Activated CD8-positive, alpha-beta memory T cell treated with anti-CD3 and anti-CD28 coated beads, Interleukin-2, amount 50 U/mL, for 48 hours (primary cell): ENCODE results near the gene MAPKAP1.

Experiments
- DNase-seq: peaks from one replicate; pipeline ENCODE4 v3.0.0-alpha.2; 2020

Gene MAPKAP1

DNA sequence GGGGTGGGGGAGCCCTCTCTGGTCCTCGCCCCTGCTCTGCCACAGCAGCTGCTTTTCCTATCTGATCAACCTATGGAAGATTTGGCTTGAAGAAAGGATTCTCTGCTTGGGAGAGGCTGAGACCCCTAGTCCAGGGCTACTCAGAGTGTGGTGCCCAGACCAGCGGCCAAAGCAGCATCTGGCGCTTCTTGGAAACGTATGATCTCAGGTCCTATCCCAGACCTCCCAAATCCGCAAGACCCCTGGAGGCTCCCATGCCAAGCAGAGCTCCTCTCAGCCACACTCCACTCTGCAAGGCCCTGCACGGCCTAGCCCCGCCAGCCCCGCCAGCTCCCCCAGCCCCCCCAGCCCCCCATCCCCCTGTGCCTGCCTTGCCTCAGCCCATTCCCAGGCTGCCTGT, 263.6 kb downstream of the MAPKAP1 start:
- no peak for DNase-seq

DNA sequence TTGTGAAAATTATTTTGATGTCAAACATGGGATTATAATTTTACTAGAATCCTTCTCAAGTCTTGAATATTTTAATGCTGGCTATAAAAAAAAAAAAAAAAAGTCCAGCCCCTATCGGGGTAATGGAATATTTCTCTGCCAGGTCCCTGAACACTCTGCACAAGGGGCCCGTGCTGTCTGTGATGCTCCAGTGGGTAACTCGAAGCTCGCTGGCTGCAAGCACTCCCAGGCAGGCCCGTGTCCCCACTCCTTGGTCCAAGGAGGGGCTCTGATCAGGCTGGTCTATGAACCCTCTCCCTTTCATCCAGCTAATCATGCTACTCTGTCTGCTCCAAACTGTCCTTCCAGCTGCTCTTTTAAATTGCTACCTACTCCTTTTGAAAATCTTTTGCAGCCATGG, 264.6 kb downstream of the MAPKAP1 start:
- DNase-seq = no peak

DNA sequence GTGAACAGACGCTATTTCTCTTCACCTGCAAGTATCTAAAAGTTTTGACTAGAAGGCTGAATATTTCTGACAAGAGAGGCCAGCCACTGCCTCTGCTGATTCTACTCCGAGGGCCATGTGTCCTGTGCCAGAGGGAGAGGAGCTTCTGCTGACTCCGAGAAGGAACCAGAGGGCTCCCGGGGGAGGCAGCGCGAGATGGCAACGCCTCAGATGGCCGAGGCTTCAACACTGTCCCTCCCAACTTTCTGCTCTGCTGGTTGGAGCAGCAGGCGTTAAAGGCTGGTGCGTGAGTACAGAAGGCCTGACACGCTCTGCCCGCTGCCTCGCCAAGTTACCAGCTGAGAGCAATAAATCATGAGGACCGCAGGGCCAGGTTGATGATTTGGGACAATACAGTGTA, 266.6 kb downstream of the MAPKAP1 start:
- DNase-seq = no peak

DNA sequence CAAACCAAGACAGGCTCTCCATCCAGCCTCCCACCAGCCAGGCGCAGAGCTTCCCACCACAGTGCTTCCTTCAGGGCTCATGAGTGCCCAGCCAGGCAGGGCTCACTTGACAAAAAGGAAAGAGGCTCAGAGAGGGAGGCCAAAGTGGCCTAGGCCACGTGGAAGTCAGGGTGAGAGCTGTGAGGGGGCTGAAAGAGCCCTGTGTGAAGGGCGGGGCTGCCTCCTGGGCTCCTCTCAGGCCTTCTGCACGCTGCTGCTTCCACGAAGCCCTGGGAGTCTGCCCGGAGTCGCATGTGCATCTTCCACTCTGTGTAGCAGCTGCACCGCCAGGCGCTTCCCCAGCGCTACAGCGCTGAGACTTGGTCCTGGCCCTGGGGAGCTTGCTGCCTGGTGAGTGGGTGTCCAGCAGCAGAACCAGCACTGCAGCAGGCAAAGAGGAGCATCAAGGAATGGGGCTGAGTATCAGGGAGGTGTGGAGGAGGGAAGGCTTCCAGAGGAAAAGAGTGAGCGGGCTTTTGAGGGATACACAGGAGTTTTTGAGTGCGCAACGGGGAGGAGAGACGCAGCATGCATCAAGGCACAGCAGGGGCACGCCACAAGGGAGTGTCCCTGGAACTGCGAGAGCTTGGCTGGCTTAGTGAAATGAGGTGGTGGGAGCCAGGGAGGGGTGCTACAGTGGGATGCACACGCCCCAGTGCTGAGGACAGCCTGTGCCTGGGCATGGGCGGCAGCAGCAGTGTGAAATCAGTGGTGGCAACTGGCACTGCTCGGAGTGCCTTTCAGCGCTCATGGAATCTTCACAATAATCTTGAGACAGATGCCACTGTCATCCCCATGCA, 267.4 kb downstream of the MAPKAP1 start:
- DNase-seq = no peak

DNA sequence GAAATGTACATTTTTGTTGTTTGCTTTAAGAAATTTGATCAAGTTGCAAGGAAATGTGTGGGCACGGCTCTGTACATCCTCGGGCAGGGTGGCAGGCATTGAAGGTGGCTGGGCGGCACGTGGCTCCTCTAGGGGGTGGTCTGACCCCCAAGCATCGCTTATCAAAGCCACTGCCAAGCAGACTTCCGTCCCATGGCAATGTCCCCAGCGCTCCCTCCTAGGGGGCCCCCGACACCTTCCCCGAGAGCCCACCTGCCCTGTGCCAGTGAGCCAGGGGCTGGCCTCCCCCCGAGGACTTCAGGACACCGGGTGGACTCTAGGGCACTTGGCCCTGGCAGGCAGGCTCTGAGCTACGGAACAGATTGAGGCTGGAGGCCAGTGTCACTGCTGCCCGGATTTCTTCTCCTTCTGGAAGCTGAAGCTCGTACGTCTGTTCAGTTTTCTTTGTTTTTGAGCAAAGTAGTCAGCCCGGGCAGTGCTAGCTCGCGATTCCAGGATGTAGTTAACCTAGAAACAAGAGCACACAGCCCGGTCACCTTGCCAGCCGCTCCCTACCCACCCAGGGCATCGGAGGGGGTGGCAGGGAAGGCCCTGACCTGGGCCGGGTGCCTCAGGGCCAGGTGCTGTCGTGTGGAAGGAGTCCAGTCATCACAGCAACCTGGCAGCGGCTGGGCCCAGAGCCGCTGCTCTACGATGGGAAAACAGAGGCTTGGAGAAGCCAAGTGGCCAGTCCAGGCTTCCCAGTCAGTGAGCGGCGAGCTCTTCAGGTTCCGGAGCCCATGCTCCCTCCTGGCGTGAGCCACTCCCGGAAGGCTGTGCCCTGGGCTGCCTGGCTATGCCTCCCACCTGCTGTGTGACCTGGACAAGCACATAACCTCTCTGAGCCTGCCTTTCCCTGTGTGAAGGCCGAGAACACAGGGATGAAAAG, 268.2 kb downstream of the MAPKAP1 start:
- no peak for DNase-seq

DNA sequence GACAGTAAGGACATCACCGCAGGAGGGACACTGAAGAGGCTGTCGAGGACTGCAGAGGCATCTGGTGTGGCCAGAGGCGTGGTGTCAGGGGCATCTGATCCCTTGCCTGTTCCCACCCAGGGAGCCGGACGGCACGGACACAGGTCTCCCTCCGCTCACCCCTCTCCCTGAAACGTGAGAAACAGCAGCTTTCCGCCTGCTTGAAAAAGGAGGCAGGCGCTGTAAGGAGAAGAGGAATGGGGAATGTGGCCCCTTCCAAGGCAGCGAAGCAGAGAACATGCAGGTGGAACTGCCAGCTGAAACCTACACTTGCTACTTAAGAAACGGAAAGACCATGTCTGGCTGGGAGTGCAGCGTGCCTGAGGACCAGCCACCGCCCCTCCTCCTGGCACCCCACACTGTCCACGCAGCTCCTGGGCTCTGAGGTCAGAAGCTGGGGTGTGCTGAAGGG, 269.2 kb downstream of the MAPKAP1 start:
- DNase-seq = no peak

DNA sequence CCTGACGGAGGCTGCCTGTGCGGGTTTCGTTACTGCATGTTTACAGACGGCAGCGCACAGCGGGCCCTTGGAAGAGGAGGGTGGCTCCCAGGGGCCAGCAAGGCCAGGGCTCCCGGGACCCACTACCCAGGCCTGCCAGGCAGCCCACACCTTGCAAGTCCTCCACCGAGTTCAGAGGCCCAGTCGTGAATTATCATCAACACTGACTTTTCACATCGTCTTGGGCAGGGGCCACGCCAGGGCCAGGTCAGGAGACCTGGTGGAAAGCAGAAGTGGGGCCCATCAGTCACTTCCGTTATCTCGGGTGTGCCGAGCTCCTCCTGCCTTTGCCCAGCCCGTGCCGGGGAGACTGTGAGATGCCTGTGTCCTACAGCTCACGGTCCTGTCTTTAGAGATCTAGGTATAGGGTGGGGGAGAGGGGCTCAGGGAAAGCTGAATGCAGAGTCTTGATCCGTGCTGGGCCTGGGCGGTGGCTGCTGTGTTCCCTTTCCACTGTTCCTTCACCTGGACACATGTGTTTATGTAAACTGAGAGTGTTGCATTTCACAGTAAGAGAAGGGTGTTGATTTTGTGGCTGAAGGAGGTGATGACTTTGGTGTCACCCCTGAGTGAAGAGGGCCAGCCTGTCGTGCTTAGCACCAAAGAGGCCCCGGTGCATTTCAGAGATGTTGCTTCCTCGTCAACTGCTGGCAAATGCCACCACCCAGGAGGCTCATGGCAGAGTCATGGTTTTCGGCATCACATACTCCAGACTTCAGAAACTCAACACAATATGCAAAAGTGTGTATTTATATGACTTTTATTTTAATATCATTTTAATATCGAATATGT, 270.2 kb downstream of the MAPKAP1 start:
- peak; percentile 43 for DNase-seq

DNA sequence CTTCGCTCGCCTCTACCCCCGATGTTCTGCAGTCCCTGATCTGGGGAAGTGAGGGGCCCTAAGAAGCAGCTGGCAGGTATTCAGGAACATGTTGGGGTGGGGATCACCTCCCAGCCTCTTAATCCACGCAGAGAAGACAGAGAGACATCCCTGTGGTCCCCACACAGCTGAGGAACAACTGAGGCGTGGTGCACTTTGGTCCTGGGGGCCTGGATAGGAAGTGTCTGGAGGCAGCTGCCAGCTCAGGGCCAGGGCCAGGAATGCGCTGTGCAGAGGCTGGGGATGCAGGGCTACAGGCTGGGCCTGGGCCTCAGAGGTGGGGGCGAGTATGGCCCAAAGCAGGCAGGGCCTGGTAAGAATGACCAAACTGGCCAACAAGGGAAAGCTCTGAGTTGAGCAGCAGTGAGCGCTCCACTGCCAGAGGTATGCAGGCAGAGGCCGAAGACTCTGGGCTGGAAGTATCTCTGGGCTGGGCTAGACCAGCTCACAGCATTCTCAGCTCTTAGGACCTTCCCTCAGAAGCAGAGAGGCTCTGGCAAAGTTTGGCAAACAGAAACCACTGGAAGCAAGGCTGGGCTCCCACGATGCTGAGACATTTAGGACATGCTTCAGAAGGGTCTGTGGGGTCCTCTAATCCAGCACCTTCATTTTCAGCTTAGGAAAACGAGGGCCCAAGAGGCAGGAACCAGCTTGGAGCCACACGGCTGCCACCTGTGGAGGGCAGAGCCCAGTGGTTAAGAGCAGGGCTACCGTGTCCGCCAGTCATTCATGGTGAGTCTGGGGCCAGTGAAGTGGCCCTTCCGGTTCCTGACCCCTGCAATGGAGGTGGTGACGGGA, 271.0 kb downstream of the MAPKAP1 start:
- DNase-seq = peak; percentile 40

DNA sequence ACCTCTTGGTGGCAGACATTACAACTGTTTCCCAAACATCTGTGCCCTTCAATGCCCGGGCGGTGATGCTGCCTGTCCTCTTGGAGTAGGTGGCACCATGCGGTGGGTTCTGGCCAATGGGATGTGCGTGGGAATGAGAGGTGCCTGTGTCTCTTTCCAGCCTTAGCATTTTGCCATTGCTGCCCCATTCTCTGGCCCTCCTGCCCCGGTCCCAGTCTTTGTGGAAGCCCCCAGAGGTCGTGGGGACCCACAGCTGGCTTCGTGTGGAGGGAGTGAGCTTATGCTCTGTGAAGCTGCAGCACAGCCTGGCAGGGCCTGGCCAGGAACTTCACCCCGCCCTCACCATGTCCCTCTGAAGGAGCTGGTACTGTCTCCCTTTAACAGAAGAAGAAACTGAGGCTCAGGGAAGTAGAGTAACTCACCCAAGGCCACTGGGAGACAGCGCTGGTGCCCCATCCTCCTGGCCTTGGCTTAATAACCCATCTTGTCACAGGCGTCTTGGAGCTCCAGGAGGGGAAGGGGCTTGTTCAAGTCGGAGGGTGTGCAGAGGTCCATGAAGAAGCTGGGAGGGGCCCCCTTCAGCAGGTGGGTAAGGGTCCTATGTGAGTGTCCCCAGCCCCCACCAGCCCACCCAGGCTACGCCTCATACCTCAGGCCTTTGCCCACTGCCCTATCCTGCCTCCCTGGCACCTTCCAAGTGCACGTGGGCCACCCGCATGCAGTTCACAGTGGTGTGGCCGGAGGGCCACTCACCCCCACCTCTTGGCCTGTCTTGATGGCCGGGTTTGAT, 271.8 kb downstream of the MAPKAP1 start:
- peak; percentile 45 for DNase-seq

DNA sequence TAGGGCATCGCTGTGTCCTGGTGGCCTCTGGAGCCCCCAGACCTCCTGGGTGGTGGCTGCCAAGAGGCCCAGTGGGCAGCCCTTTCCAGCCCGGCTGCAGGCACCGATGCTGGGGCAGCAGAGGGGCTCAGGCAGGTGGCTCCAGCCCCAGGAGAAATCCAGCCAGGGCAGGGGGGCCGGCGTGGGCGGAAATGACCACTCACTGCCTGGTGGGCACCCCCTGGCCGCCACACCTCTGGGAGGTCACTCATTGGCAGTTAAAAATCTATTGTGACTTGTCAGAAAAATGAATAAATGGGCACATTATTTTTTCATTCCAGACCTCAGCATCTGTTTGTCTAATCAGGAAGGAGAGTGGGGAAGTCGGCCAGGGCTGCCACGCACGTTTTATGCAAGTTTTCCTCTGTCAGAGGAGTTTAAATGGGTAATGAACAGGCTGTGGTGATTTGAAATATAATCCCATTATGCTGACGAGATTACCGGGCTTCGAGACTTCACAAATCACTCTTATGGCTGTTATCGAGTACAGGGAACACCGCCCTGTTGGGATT, 273.5 kb downstream of the MAPKAP1 start:
- no peak for DNase-seq

DNA sequence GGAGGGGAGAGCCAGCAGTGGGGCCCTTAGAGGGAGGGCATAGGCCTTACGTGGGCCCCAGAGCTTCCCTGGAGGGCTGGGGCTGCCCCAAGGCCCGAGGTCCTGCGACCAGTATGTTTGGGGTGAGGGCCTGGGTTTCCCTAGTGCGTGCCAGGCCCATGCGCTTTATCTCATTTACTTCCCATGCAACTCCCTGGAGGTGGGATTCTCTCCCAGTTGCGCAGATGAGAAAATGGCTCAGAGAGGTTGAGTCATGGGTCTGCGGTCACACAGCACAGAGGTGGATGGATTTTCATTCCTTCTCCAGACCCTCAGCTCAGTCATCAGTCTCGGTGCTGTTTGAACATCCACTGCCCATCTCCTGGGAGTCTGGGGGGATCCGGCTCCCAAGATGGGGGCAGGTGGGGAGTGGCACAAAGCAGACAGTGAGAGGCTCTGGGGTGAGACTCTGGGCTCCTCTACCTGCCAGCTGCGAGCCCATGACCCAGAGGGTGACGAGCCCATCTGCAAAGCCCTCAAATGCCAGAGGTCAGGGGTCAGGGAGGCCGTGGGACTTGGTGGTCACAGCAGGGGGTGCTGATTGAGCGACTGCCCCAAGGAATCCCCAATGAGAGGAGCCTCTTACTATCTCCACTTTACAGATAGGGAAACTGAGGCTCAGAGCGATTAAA, 274.2 kb downstream of the MAPKAP1 start:
- no peak for DNase-seq

DNA sequence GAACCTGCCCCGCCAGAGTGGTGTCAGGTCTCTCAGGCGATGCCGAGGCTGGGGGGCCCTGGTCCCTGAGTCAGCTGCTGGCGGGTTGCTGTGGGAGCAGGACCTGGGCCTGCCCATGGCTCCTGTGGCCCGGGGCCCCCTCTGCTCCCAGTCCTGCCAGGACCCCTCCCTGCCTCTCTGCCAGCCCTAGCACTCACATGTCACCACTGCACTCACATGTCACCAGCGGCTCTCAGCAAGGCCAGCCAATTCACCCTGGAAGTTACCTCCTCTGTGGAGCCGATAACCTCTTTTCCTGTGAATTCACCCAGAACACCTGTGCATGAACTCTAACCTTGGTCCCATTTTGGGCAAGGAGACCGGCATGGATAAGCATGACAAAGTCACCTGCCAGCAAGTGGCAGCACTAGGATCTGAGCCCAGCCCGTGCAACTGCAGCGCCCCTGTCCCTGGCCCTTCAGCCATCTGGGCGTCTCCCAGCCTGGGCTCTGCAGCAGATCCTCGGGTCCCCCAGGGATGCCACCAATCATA, 275.2 kb downstream of the MAPKAP1 start:
- no peak for DNase-seq

DNA sequence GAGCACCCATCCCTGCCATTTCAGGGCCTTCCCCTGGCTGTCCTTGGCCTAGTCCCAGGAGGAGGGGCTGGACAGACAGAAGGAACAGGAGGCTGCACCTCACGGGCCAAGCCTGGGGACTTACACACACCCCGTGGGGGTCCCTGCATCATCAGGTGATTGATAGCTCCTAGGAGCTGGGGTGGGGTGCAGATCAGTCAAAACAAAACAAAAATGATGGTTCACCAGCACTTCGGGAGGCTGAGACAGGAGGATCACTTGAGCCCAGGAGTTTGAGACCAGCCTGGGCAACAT, 276.0 kb downstream of the MAPKAP1 start:
- no peak for DNase-seq

DNA sequence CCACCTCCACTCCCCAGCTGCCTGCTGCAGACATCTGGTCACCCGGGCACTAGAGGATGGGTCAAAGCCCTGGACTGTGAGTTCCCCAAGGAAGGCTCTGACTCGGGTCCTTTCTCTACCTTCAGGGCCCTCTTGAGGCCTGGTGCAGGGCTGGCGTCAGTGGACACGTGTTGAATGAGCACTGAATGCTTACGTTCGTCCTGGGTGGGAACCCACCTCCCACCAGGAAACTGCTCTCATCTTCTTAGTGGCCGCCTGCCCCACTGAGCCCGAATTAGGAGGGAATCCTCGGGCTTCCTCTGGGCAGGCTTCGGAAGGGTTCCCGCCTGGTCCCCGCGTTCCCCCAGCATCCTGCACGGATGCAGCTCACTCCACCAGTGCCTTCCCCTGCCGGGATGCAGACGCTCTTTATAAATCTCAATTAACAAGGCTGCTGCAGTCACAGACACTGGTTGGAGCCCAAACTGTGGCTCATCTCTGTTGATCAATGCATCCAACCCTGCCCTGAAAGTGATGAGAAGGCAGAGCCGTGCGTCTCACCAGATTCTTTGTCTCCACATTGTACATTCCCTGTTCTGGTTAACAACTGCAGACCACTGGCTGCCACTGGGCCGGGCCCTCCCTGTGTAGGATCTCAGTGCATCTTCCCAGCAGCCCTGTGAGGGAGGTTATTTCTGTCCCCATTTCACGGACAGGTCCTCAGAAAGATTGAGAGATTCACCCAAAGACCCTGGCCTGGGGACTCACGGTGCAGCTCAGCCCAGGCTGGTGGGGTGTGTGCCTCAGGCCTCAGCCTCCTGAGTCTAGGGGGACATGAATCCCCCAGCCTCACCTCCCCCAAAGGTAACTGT, 276.6 kb downstream of the MAPKAP1 start:
- DNase-seq = no peak

DNA sequence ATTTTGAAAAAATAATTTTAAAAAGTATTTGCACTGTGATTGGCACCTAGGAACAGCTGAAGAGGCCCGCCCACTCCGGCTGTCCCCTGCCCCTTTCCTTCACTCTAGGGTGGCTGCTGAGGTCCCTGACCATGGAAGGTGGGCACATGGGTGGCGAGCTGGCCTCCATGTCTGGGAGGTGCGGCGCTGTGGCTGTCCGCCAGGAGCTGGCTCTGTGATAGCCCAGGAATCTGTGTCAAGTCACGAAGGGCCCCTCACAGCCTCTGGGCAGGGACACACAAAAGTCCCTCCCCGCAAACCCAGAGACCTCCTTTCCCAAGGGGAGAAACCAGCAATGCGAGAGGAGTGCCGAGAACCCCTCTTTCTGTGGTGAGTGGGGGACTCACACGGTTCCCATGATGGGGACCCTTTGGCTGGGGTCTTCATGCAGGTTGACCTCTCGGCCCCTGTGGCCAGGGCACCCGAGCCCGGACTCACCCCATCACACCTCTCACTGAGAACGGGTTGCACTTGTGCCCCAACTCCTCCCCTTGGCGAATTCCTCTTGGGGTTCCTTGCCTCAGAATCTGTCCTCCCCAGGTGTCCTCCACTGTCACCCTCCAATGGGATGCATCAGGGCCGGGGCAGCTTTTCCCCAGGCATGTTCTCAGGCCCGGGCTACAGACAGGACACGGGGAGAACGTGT, 277.4 kb downstream of the MAPKAP1 start:
- DNase-seq = no peak

DNA sequence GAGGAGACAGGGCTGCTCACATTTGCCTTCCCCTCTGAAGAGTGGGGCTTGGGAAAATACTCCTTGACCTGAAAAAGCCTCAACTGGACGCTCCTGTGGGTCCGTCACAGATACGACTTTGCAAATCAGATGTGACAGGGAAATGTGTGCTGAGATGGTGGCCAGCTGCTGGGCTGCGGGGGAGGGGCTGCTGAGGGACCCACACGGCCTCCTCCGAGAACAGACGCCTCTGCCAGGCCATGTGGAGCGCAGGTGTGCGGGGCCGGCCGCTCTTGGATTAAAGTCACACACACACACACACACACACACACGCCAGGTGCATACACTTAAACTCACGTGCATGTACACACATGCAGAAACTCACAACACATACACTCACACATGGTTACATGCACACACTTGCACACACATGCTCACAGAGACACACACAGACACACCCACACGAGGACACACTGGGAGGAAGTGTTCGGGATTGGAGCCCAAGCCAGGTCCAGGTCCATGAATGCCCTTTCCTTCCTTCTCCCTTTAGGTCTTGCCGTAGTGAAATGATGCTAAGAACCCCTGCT, 278.0 kb downstream of the MAPKAP1 start:
- DNase-seq = no peak

DNA sequence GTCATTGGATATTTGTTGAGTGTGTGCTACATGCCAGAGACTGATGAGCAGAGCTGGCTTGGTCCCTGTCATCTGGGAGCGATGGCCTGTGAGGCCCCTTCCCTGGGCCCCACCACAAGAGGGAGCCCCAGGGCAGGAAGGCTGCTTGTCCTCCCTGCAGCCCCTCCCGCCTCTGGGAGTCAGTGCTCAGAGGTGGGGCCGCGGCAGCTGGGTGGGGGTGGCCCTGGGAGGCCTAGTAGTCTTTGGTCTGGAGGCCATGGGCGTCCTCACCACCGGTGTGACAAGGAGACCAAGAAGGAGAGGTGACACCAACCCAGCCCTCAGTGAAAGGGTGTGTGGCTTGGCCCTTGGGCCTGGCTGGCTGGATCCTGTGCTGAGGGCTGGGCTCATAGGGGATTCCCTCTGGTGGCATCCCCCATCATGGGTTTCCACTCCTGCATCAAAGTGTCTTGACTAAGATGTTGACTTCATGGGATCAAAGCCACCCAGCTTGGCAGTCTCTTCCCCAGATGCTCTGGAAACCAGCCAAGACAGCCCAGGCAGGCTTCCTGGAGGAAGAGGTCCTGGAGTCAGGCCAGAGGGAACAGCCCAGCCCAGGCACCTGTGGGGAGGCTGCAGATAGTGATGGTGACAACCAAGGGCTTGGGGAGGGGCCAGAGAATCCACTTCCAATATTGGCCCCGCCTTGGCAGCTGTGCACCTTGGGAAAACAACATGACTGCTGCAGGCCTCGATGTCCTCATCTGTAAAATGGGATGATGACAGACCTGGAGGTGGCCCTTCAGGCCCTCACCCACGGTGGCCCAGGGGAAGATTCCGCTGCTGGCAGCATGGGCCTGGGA, 278.7 kb downstream of the MAPKAP1 start:
- peak; percentile 70 for DNase-seq
